RWPE2 (cell line): ENCODE results near the gene RNF213.

Experiments used
- ATAC-seq: fragments of 200-7000 bp; cut with Tn5 transposase; 3 replicates; pipeline ENCODE4 v1.9.1; 2021; ENCODE audit warnings: low read depth
- DNase-seq: peaks from one replicate; pipeline ENCODE4 v3.0.0-alpha.2; 2020; ENCODE audit warnings: low spot score
- H3K27ac ChIP-seq: fragments of 450-650 bp; 2 replicates; pipeline ENCODE4 v1.5.1; 2017; ENCODE audit warnings: mild to moderate bottlenecking; ENCODE audit not compliant: poor library complexity, severe bottlenecking
- H3K27me3 ChIP-seq: fragments of 250-450 bp; sonication (Bioruptor Pico); 2 replicates; pipeline ENCODE4 v1.5.1; 2021; ENCODE audit warnings: mild to moderate bottlenecking, moderate library complexity; ENCODE audit not compliant: insufficient read depth, poor library complexity, severe bottlenecking
- H3K36me3 ChIP-seq: fragments of 250-450 bp; sonication (Bioruptor Pico); 2 replicates; pipeline ENCODE4 v1.5.1; 2020; ENCODE audit warnings: low read depth, mild to moderate bottlenecking, moderate library complexity
- H3K4me1 ChIP-seq: fragments of 250-450 bp; sonication (Bioruptor Pico); 2 replicates; pipeline ENCODE4 v1.5.1; 2021; ENCODE audit warnings: mild to moderate bottlenecking, moderate library complexity; ENCODE audit not compliant: insufficient read depth, poor library complexity, severe bottlenecking
- H3K4me3 ChIP-seq: fragments of 250-450 bp; sonication (Bioruptor Pico); 2 replicates; pipeline ENCODE4 v1.5.1; 2021; ENCODE audit warnings: mild to moderate bottlenecking, moderate library complexity; ENCODE audit not compliant: severe bottlenecking
- H3K9me3 ChIP-seq: fragments of 250-450 bp; sonication (Bioruptor Pico); 2 replicates; pipeline ENCODE4 v1.5.1; 2021; ENCODE audit warnings: mild to moderate bottlenecking, moderate library complexity; ENCODE audit not compliant: severe bottlenecking
- CTCF ChIP-seq: fragments of 450-650 bp; IDR thresholded peaks from one replicate; pipeline ENCODE4 v1.5.1; 2017; ENCODE audit warnings: mild to moderate bottlenecking, moderate library complexity; ENCODE audit not compliant: poor library complexity, severe bottlenecking

RNF213 gene

GRCh38 chr17:80228477-80228876, 32.2 kb upstream of the RNF213 start:
- Histone ChIP-seq H3K36me3 (peaks cover 13% of the 10 kb centered on the region), H3K4me1 (no peaks in the 10 kb centered on the region), H3K27me3 (no peaks in the 10 kb centered on the region), H3K27ac (no peak overlapping the region), H3K9me3 (peaks cover 11% of the 10 kb centered on the region), H3K4me3 (no peak overlapping the region)
- DNase-seq, result no peak
- no peak for ATAC-seq
- TF ChIP-seq CTCF, result no peak

GRCh38 chr17:80229011-80229410, 31.6 kb upstream of the RNF213 start:
- H3K27ac ChIP-seq, result no peak overlapping the region
- TF ChIP-seq CTCF, result no peak
- ATAC-seq (no peak), DNase-seq (no peak)
- H3K4me3 ChIP-seq, result no peak overlapping the region
- no peaks in the 10 kb centered on the region for H3K4me1 ChIP-seq
- no peaks in the 10 kb centered on the region for H3K27me3 ChIP-seq
- H3K9me3 ChIP-seq, result peaks cover 11% of the 10 kb centered on the region
- H3K36me3 ChIP-seq, result peaks cover 13% of the 10 kb centered on the region

- no peak overlapping the region for H3K27ac ChIP-seq
- DNase-seq (no peak), ATAC-seq (no peak)
- no peaks in the 10 kb centered on the region for H3K27me3 ChIP-seq
- H3K4me3 ChIP-seq, result no peak overlapping the region
- H3K4me1 ChIP-seq, result no peaks in the 10 kb centered on the region
- H3K9me3 ChIP-seq, result peaks cover 11% of the 10 kb centered on the region
- TF ChIP-seq CTCF, result no peak
- peaks cover 13% of the 10 kb centered on the region for H3K36me3 ChIP-seq
Measured at GRCh38 chr17:80232438-80232837, 28.2 kb upstream of the RNF213 start.

- H3K4me3 ChIP-seq, result no peak overlapping the region
- H3K9me3 ChIP-seq, result peaks cover 11% of the 10 kb centered on the region
- H3K27ac ChIP-seq, result no peak overlapping the region
- no peak for TF ChIP-seq CTCF
- H3K4me1 ChIP-seq, result no peaks in the 10 kb centered on the region
- ATAC-seq (no peak), DNase-seq (no peak)
- no peaks in the 10 kb centered on the region for H3K27me3 ChIP-seq
- peaks cover 13% of the 10 kb centered on the region for H3K36me3 ChIP-seq
Measured at GRCh38 chr17:80233202-80233601, 27.4 kb upstream of the RNF213 start.

GRCh38 chr17:80236911-80237310, 23.7 kb upstream of the RNF213 start:
- no peak overlapping the region for H3K4me3 ChIP-seq
- no peak overlapping the region for H3K27ac ChIP-seq
- peaks cover 10% of the 10 kb centered on the region for H3K36me3 ChIP-seq
- ATAC-seq (no peak), DNase-seq (no peak)
- H3K27me3 ChIP-seq, result no peaks in the 10 kb centered on the region
- peaks cover 9% of the 10 kb centered on the region for H3K9me3 ChIP-seq
- no peak for TF ChIP-seq CTCF
- no peaks in the 10 kb centered on the region for H3K4me1 ChIP-seq
